NCI-H2227 (cell line): Measurements from ENCODE around the gene HAX1.
"Not testable (repeated sequence)": the region's sequence is repeated elsewhere in the genome, so short reads cannot be mapped to it uniquely, and the experiment has no call there.

ENCODE experiments used
- DNase-seq: peaks from one replicate; lab custom pipeline; 2025; ENCODE audit not compliant: unreplicated experiment; lab: John Stamatoyannopoulos, UW

Gene HAX1

DNA sequence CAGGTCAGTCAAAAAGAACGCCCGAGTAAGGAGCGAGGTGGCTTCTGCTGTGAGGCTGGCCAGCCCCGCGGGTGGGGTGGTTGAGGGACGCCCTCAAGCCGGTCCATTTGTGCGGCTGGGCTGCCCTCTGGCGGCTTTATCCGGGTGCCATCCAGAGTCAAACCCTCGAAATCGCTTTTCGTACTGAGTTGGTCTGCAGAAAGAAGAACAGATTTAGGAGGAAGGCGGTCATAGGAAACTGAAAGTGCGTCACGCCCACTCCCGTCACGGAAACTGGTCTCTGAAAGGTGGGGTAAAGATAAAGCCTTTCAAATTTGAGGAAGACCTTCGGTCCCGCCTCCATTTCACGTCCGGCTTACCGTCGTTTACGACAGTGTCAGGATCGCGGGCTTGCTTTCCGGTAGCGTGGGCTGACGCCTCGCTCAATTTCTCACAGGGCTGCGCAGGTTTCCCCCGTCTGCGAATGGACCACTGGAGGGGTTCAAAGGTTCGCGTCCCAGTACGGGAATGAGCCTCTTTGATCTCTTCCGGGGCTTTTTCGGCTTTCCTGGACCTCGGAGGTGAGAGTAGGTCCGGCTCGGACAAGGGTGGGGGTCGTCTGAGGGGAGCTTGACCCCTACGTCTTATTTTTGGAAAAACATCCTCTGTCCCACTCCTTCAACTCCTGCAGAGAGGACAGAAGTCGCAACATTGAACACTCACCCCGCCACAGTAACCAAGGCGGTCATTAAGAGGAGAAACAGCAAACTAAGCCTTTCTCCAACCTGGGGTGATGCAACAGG, at the start of gene HAX1:
HAX1 (plus strand) TSS at position 413 of the 782 bp plus-strand sequence; CDS start at position 508, 95 bp downstream.
- DNase-seq, result peak; percentile 96

DNA sequence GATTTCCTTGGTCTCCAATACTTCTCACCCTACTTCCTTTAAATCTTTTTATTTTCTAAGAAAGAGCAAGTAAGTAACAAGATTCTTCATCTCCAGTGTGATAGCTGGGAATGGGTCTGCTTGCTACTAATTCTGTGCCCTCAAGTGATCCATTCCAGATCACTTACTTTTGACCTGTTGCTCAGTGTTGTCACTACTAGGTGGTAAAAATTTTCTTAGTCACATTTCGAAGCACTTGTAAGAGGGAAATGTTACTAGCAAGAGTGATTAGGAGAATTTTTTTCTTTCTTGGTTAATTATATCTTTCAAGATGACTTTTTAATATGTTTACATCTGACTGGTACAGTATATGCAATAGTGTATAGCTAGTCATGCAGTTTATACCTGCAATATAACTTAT, 49.5 kb upstream of the HAX1 start:
- DNase-seq, result no peak

- DNase-seq, result no peak
Measured at GRCh38 chr1:154223621-154224020, 48.8 kb upstream of the HAX1 start.

GRCh38 chr1:154225370-154225769, 47.1 kb upstream of the HAX1 start:
- no peak for DNase-seq

DNA sequence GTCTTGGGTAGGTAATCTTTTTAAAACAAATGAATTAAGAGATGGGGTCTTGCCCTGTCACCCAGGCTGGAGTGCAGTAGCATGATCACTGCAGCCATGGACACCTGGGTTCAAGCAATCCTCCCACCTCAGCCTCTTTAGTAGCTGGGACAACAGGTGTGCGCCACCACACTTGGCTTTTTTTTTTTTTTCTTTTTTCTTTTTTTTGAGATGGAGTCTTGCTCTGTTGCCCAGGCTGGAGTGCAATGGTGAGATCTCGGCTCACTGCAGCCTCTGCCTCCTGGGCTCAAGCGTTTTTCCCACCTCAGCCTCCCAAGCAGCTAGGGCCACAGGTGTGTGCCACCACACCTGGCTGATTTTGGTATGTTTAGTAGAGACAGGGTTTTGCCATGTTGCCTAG, 41.3 kb upstream of the HAX1 start:
- DNase-seq, result not testable (repeated sequence)

DNA sequence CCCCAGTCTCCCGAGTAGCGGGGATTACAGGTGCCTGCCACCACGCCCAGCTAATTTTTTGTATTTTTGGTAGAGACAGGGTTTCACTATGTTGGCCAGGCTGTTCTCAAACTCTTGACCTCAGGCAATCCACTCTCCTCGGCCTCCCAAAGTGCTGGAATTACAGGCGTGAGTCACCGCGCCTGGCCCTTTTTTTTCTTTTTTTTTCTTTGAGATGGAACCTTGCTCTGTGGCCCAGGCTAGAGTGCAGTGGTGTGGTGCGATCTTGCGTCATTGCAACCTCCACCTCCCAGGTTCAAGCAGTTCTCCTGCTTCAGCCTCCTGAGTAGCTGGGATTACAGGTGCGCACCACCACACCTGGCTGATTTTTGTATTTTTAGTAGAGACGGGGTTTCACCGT, 39.3 kb upstream of the HAX1 start:
- not testable (repeated sequence) for DNase-seq

DNA sequence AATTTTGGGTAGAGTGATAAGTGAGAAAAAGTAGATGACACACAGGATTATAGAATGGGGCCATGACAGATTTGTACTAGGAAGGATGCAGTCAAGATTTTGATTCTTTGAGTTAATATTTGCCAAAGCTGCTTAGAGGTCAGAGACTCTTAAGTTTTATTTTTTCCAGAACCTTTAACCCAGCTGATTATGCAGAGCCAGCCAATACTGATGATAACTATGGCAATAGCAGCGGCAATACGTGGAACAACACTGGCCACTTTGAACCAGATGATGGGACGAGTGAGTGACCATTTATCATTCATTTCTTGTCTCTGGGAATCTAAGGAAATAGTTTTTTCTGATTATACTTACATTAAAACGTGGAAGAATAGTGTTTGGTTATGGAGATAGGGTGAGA, 35.6 kb upstream of the HAX1 start:
- no peak for DNase-seq

DNA sequence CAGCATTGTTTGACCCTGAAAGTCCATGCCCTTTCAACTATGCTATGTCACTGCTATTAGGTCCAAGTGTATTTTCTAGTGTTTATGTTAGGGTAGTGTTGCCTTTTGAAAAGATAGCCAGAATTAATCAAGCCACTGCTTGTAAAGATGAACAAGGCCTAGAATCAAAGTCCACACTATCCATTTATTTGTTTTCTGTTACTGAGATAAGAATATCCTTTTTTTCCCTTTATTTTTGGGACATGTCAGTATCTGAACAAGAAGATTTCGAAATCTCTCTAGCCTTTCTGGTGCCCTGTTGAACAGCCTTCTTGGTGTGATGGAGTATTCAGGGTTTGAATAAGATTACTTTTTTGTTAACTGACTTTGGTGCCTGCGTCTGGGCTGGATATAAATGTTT, 35.0 kb upstream of the HAX1 start:
- DNase-seq, result no peak

DNA sequence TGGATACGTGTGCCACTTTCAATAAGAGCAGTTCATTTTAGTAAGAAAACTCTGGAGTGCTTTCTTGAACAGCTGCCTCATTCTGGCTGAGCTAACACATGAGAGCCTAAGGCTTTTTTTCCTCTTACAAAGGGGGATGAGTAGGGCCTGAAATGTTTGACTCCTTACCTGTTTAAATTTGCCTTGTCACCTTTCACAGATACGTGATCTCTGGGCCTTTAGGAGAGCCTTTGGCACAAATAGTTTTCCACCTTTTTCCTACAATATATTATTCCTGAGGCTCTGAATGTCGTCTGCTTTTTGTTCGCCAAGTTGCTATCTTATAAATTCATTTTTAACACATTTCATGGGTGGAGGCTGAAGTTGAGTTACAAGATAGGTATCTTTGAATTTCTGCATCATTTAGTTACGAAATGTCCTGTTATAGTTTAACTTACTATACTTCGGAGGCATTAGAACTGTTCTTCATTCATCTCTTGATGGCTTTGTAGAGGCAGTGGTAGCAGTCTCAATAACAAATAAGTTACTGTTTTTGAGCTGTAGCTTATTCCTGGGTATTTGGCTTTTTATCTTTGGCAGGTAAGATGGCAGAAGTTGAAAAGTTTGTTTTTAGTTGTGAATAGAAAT, 34.4 kb upstream of the HAX1 start:
- no peak for DNase-seq

DNA sequence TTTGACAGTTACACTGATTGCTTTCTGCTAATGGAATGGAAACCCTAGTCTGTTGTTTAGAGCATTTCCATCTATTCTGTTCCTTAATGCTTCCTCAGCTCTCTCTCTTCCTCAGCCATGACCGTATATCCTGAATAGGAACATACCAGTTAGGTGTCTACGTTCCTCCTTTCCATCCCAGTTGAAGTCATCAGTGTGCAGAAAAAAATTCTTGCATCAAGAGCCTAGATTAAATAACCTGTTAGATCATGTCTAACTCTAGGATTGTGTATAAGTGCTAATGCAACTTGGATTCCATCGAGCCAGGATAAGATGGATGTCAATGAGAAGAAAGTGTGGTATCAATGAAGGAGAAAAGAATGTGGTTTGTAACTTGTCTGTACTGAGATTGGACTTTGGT, 32.9 kb upstream of the HAX1 start:
- no peak for DNase-seq

DNA sequence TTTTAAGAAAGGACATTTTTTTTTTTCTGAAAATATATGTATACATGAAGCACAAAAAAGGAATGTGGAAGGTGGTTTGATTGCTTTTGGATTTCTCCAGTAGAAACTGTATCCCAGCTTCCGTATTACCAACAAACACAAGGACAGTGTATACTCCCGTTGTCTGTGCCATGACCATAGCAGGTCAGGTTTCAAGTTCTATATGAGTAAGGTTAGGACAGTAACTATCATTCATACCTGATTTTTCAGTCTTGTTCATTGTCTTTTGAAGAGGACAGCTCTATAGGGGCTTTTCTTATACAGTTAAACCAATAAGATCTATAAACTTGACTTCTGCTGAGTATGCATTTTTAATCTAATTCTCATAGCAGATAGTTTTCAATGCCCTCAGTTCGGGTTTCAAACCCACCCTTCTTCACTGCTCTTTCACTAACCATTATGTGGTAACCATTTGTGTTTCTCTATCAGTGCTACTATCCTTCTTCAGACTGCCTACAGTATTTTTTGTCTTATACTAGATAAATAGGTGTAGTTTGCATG, 32.1 kb upstream of the HAX1 start:
- no peak for DNase-seq

DNA sequence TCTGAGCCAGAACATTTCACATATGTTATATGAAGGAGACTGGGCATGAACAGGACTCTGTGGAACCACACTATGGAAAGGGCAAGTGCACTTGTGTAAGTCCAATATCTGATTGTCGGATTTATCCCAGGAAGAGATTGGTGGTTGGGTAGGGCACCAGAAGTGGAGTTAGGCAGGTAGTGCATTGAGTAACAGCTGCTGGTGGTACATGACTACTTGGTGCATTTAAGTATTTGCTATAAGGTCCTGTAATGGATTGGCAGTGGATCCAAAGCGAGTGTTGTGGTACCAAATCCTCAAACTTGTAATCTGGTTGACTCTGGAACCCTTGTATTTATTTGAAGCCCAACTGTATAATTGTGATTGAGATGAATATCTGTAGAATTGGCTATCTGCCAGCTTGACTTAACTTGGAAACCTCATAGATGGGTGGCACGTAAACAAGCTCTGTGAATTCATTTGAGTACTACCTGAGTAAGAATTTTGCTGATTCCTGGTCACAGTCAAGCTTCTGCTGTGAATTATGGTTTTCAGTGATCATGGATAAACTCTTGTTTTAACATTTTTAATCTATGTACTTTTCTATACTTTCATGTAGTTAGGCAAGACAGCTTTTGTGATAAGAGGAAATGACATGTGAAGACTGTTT, 30.6 kb upstream of the HAX1 start:
- no peak for DNase-seq

DNA sequence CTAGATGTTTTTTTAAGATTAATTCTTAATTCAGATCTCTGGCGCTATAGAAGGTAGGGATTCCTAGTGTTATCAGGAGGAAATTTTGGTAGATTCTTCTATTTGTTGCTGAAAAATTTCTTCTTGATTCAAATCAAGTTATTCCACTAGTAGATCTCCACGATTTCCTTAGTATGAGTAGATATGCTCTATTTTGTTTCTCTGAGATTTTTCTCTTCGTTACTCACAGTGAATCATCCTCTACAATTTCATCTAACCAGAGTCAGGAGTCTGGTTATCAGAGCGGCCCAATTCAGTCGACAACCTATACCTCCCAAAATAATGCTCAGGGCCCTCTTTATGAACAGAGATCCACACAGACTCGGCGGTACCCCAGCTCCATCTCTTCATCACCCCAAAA, 18.8 kb upstream of the HAX1 start:
- DNase-seq, result no peak

DNA sequence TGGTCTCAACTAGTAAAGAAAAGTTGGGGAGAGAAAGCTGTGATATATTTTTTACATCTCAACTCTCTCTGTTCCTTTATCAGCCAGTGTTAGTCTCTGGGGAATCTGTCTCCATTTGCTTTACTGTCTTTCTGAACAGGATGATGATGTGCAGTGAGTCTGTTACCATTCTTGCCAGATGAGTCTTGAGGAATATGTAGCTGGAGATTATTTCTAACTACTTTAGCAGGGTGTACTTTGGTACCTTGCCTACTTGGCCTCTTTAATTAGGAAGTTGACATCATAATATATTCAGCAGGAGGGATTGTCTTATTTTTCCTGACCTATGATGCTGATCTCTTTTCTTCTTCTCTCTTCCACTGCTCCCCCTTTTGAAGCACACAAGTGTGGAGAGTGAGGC, 15.7 kb upstream of the HAX1 start:
- no peak for DNase-seq

GRCh38 chr1:154258784-154259183, 13.6 kb upstream of the HAX1 start:
- no peak for DNase-seq

GRCh38 chr1:154260127-154260526, 12.3 kb upstream of the HAX1 start:
- no peak for DNase-seq

DNA sequence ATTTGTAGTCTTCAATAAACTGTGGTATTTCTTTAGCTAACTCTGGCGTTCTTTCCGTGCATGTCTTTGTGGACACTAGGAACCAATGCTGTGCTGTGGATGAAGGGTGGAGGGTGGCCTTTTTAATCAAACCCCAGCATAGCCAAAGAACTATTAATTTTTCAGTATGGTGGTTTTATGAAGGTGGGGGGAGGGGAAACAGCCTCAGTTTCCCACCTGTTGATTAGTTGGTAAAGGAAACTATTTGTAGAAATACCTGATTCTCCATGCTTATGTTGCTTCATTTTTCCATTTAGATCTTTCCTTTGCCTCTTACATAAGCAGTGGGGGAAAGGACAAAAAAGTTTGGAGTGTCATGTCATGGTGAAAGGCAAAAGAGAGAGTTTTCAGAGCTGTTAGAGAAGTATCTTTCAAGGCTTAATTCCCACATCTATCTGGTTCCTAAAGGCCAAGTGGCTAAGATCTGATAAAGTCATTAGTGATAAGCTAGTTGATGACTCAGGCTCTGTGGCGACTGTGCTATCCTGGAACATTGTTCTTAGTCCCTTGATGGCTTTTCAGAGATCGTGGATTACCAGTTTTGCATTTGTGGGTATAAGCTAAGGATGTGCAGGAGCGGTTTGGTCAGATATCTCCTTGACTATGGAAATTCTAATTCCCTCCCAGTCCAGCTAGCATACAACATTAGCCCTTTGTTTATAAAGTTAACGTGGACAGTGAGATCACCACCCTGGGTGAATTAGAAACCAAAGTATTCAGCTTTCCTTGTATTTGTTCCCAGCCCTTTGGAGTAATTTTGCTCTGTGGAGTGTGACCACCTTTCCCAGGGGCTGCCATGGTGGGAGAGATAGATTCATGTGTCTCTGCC, 8.7 kb upstream of the HAX1 start:
- no peak for DNase-seq

GRCh38 chr1:154264454-154264853, 8.0 kb upstream of the HAX1 start:
- DNase-seq, result no peak

DNA sequence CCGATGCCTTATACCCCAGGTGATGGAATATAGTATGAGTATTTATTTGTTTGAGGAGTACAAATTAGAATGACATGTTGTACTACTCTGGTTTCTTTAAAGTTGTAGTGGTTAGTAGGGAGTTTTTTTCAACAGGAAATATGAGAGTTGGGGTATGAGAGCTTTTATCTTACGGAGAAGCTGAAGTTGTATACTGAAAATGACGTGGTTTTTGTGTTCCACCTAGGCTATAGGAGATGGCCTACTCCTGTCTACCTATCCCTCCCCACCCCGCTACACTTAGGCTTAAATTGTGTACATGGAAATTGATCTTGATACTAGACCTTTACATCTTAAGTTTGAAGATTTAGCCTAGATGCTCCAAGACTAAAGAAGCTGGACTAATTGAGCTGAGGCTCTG, 6.8 kb upstream of the HAX1 start:
- no peak for DNase-seq

GRCh38 chr1:154270833-154271232, 1.6 kb upstream of the HAX1 start:
- no peak for DNase-seq

- no peak for DNase-seq
Measured at GRCh38 chr1:154272999-154273563, 652 bp downstream of the HAX1 start.
